Right atrium auricular region (tissue), 2 donors: ENCODE measurements around the gene SPATA32. TPM values are rescaled to one million over a fixed set of nuclear protein-coding genes. Genes with fewer than 3 reads are reported as not detected.

Experiments used
- DNase-seq: peaks from one replicate; pipeline ENCODE4 v3.0.0-alpha.2; 2019; ENCODE audit warnings: low spot score
- H3K27ac ChIP-seq, 2 donors: fragments of 200-600 bp; sonication (generic); 1 replicate in 1 of 2; 2 replicates in 1 of 2; pipeline ENCODE4 v1.5.1; 2016 to 2019
- H3K27me3 ChIP-seq, 2 donors: fragments of 200-600 bp; sonication (generic); one replicate each; pipeline versions ENCODE4 v1.5.1 to v1.6.0; 2017 to 2019
- H3K36me3 ChIP-seq: fragments of 200-600 bp; sonication (generic); one replicate; pipeline ENCODE4 v1.5.1; 2016
- H3K4me1 ChIP-seq, 2 donors: fragments of 200-600 bp; sonication (generic); one replicate each; pipeline versions ENCODE4 v1.5.1 to v1.6.0; 2017 to 2019
- H3K4me3 ChIP-seq, 2 donors: fragments of 200-600 bp; sonication (generic); 1 replicate in 1 of 2; 2 replicates in 1 of 2; pipeline ENCODE4 v1.5.1; 2017 to 2019; ENCODE audit warnings: mild to moderate bottlenecking in 1 of 2, moderate library complexity in 1 of 2
- H3K9me3 ChIP-seq, 2 donors: fragments of 200-600 bp; sonication (generic); one replicate each; pipeline ENCODE4 v1.5.1; 2019
- total RNA-seq, 2 donors: library from RNA; depleted of rRNA; stranded (reverse); fragments of >200 nt; gene quantifications; one replicate each; pipeline ENCODE4 v1.1.0, GENCODE V29; 2016
- TF ChIP-seq, protein P1 (sequence below), 2 donors: fragments of 200-600 bp; sonication (generic); IDR thresholded peaks; one replicate each; pipeline ENCODE4 v1.5.1; 2019; ENCODE audit warnings: antibody characterized with exemption in 2 of 2

The SPATA32 gene
- total RNA-seq, 2 donors from 2014 or later: not detected

DNA sequence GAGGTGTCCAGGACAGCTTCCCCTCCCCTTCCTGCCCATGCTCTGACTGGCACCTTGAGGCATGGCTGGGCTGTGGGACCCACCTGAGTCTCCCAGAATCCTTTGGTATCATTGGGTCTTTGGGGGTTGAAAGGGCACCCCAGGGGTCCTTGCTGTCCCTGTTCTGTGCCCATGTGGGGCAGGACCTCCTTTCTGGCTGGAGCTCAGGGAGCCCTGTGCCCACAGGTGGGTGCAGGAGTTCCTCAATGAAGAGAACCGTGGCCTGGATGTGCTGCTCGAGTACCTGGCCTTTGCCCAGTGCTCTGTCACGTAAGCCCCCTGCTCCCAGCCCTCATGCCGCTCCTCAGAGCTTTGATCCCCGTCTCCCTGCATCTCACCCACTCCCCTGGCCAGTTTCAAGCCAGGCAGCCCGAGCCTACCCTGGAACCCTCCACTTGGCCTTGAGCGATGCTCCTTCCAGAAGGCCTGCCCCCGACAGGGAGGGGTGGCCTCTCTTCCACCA is 28.4 kb downstream of the SPATA32 start:
- DNase-seq: no peak
- no peaks in the 10 kb centered on the region for H3K9me3 ChIP-seq
- H3K27me3 ChIP-seq: no peaks in the 10 kb centered on the region
- H3K4me3 ChIP-seq: no peak overlapping the region
- TF ChIP-seq, protein P1, sequence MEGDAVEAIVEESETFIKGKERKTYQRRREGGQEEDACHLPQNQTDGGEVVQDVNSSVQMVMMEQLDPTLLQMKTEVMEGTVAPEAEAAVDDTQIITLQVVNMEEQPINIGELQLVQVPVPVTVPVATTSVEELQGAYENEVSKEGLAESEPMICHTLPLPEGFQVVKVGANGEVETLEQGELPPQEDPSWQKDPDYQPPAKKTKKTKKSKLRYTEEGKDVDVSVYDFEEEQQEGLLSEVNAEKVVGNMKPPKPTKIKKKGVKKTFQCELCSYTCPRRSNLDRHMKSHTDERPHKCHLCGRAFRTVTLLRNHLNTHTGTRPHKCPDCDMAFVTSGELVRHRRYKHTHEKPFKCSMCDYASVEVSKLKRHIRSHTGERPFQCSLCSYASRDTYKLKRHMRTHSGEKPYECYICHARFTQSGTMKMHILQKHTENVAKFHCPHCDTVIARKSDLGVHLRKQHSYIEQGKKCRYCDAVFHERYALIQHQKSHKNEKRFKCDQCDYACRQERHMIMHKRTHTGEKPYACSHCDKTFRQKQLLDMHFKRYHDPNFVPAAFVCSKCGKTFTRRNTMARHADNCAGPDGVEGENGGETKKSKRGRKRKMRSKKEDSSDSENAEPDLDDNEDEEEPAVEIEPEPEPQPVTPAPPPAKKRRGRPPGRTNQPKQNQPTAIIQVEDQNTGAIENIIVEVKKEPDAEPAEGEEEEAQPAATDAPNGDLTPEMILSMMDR (IDR thresholded peaks at IDR 0.05): no peak
- H3K27ac ChIP-seq: no peak overlapping the region
- no peaks in the 10 kb centered on the region for H3K36me3 ChIP-seq
- peaks cover 0 to 31% of the 10 kb centered on the region in 2 donors for H3K4me1 ChIP-seq

DNA sequence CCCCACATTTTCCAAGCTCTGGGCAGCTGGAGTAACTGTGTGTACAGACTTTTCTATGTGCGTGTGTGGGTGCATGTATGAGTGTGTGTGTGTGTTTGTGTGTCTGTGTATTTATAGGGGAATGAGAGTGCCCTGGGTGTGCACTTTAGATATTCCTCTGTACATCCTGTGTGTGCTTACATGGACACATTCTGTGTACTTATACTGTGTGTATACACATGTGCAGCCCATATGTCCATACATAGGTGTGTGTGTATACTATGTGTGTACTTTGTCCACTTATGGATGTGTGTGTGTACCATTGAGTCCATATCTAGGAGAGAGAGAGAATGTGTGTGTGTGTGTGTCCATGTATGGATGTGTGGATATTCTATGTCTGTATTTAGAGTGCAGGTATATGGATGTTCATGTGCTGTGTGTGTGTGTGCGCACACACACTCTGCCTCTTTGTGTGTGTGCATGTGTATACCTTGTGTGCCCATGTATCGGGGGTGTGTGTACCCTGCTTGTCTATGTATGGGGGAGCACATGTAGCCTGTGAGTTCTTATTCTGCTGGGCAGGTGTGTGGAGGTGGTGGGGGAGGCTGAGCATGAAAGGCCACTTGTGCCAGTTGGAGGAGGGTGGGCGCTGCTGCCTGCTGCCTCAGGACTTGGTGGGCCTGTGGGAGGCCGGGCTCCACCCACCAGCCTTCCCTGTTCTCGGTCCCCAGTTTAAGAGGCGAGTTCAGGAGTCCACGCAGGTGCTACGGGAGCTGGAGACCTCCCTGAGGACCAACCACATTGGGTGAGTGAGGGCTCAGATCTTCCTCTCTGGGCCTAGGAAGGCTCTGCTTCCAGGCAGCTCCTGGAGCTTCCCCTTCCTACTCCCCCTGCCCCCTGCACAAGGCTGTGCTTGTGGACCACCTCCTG is 29.1 kb downstream of the SPATA32 start:
- Histone ChIP-seq H3K4me1 (peaks cover 0 to 38% of the 10 kb centered on the region in 2 donors), H3K27ac (no peak overlapping the region), H3K9me3 (no peaks in the 10 kb centered on the region), H3K36me3 (no peaks in the 10 kb centered on the region), H3K27me3 (no peaks in the 10 kb centered on the region), H3K4me3 (no peak overlapping the region)
- no peak for DNase-seq
- TF ChIP-seq, protein P1 (IDR thresholded peaks at IDR 0.05): no peak

DNA sequence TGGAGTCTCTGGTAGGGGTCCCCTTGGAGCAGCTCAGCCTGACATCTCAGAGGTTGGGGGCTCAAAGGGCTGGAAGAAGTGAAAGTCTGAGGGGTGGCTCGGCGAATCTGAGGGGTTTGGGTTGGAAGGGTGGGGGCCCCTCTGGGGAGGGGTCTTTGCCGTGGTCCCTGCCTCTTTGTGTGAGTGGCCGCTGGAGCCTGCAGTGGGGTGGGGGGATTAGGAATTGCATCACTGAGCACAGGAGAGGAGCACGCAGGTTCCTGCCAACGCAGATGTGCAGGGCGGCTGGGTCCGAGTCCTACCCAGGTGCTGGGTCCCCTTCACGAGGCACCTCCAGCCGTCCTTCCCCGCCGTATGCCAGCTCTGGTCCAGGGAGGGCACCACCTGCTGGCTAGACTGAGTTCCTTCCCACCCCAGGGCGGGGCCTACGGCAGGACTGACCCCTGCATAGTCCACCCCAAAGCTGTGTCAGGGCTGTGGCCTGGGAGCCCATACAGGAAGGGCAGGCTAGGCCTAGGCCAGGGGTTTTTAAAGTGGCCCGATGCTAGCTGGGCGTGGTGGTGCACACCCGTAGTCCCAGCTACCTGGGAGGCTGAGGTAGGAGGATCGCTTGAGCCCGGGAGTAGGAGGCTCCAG is 30.3 kb downstream of the SPATA32 start:
- Histone ChIP-seq H3K27me3 (no peaks in the 10 kb centered on the region), H3K4me3 (no peak overlapping the region), H3K27ac (peak overlapping the region; percentile 84 to 86), H3K36me3 (no peaks in the 10 kb centered on the region), H3K9me3 (no peaks in the 10 kb centered on the region), H3K4me1 (peaks cover 0 to 50% of the 10 kb centered on the region in 2 donors)
- no peak for DNase-seq
- TF ChIP-seq, protein P1 (IDR thresholded peaks at IDR 0.05): peak in 1 of 2 donors; percentile 30

DNA sequence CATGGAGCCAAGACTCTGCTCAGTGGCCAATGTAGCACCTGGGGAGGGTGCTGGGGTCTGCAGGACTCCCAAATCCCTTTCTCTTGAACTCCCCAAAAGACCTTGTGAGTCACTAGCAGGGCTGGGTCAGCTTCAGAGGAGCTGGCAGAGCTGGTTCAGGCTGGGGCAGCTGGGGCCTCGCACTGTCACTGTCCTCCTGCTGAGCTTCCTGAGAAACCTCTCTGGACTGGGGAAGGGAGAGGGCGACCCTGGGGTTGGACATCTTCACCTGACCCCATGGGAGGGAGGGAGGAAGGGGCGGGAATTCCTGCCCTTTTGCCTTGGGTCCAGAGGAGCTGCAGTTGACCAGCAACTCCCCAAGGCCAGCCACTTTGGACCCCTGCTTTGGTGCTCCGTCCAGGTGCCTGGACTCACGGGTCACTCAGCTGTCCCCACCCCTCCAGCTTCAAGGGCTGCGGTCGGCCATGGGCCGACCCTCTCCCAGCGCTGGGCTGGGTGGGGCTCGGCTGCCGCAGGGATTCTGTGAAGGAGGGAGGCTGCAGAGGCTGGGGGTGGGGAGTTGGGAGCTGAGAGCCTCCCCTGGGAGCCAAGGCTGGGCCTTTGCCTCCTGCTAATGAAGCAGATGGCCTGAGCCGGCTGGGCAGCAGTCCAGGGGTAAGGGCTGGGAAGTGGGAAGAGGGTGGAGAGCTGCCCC is 31.0 kb downstream of the SPATA32 start:
- peaks cover 0 to 56% of the 10 kb centered on the region in 2 donors for H3K4me1 ChIP-seq
- H3K36me3 ChIP-seq: no peaks in the 10 kb centered on the region
- no peaks in the 10 kb centered on the region for H3K27me3 ChIP-seq
- H3K4me3 ChIP-seq: no peak overlapping the region
- TF ChIP-seq, protein P1 (IDR thresholded peaks at IDR 0.05): no peak
- H3K27ac ChIP-seq: peak overlapping the region; percentile 84 to 86
- DNase-seq: no peak
- no peaks in the 10 kb centered on the region for H3K9me3 ChIP-seq

DNA sequence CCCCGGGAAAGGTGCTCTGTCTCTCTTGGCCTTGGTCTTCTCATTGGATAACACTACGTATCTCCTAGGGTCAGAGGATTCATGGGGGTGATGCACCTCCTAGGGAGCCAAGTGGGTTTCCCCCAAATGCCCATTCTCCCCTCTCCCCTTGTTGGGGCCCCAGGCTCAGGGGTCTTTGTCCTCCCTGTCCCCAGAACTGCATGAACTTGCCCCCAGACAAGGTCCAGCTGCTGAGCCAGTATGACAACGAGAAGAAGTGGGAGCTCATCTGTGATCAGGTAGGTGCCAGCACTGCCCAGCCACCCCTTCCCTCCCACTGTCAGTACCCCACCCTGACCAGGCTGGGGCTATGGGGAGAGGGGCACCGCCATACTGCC is 31.5 kb downstream of the SPATA32 start:
- no peaks in the 10 kb centered on the region for H3K36me3 ChIP-seq
- no peak overlapping the region for H3K4me3 ChIP-seq
- H3K27ac ChIP-seq: peak overlapping the region; percentile 84 to 86
- no peaks in the 10 kb centered on the region for H3K9me3 ChIP-seq
- H3K27me3 ChIP-seq: no peaks in the 10 kb centered on the region
- peaks cover 0 to 61% of the 10 kb centered on the region in 2 donors for H3K4me1 ChIP-seq
- TF ChIP-seq, protein P1 (IDR thresholded peaks at IDR 0.05): no peak
- DNase-seq: no peak
